Measurements from ENCODE around the gene CNPY1.

- TF ChIP-seq MAX (IDR thresholded peaks at IDR 0.05; ENCODE audit: low read depth) = no peak
- no peak for TF ChIP-seq EP300 (IDR thresholded peaks at IDR 0.05; ENCODE audit: borderline replicate concordance in 1 of 2, low read depth in 1 of 2, low read length in 1 of 2)
- no peak for TF ChIP-seq CTCF (IDR thresholded peaks at IDR 0.05)
- no peak for TF ChIP-seq TAF1 (IDR thresholded peaks at IDR 0.05; ENCODE audit: borderline replicate concordance, low read depth, low read length)
- TF ChIP-seq TCF12 (IDR thresholded peaks at IDR 0.05) = no peak
- TF ChIP-seq MEF2A (IDR thresholded peaks at IDR 0.05; ENCODE audit: borderline replicate concordance, low read depth) = no peak
- no peak for TF ChIP-seq MXI1 (IDR thresholded peaks at IDR 0.05; ENCODE audit: low read depth, low read length)
- TF ChIP-seq CHD2 (IDR thresholded peaks at IDR 0.05; ENCODE audit: low read length, partially characterized antibody) = no peak
- TF ChIP-seq RFX5 (IDR thresholded peaks at IDR 0.05; ENCODE audit: low read length) = no peak
- no peak for TF ChIP-seq PBX3 (IDR thresholded peaks at IDR 0.05)
- no peak for TF ChIP-seq FOXJ3 (CRISPR knock-in tag; IDR thresholded peaks at IDR 0.05)
- no peak for TF ChIP-seq EZH2phosphoT487 (IDR thresholded peaks at IDR 0.05; ENCODE audit: borderline replicate concordance, low read depth)
These were observed 40.6 kb upstream of the CNPY1 start for GRCh38 chr7:155586843-155587440.

Measured in SK-N-SH (cell line).